ENCODE measurements around the gene MAEA. TPM values are rescaled to one million over a fixed set of nuclear protein-coding genes. Genes with fewer than 3 reads are reported as not detected.

The MAEA gene
- total RNA-seq, 4 donors from 2014 or later, result 114 to 211 (median 168) TPM

DNA sequence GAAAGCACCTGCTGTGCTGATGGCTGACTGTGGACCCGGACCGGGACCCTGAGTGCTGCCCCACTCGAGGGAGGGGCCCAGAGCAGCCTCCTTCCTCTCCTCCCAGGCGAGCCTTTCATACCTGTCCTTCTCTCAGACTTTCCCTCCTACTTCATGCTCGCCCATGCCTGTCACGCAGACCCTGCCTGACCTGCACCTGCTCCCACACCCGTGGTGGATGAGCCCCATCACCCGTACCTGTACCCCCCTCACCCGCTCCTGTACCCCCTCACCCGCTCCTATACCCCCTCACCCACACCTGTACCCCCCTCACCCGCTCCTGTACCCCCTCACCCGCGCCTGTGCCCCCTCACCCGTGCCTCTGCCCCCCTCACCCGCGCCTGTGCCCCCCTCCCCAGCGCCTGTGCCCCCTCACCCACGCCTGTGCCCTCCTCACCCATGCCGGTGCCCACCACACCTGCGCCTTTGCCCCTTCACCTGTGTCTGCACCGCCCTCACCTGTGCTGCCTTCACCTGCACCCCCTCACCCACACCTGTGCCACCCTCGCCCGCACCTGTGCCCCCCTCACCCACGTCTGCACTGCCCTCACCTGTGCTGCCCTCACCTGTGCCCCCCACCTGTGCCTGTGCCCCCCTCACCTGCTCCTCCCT is 5.8 kb downstream of the MAEA start:
- WGBS, 2 donors (ENCODE audit: low coverage in 1 of 2), result 69 to 84% methylated on average over 3 to 24 of the region's 24 CpGs
- no peak overlapping the region for H3K4me3 ChIP-seq
- no peaks in the 10 kb centered on the region for H3K27me3 ChIP-seq
- peaks cover 12 to 35% (median 24%) of the 10 kb centered on the region in 4 donors for H3K4me1 ChIP-seq
- H3K27ac ChIP-seq, result no peak overlapping the region
- TF ChIP-seq, protein P1, sequence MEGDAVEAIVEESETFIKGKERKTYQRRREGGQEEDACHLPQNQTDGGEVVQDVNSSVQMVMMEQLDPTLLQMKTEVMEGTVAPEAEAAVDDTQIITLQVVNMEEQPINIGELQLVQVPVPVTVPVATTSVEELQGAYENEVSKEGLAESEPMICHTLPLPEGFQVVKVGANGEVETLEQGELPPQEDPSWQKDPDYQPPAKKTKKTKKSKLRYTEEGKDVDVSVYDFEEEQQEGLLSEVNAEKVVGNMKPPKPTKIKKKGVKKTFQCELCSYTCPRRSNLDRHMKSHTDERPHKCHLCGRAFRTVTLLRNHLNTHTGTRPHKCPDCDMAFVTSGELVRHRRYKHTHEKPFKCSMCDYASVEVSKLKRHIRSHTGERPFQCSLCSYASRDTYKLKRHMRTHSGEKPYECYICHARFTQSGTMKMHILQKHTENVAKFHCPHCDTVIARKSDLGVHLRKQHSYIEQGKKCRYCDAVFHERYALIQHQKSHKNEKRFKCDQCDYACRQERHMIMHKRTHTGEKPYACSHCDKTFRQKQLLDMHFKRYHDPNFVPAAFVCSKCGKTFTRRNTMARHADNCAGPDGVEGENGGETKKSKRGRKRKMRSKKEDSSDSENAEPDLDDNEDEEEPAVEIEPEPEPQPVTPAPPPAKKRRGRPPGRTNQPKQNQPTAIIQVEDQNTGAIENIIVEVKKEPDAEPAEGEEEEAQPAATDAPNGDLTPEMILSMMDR (IDR thresholded peaks at IDR 0.05), result no peak
- no peak for TF ChIP-seq POLR2A (IDR thresholded peaks at IDR 0.05)
- no peak for TF ChIP-seq EP300 (IDR thresholded peaks at IDR 0.05; ENCODE audit: low read depth)
- no peak for TF ChIP-seq POLR2AphosphoS5 (IDR thresholded peaks at IDR 0.05)
- in situ Hi-C loops (cut with MboI; ENCODE audit: low pct_ligation_motif_present in 1 of 4, low pct_unique_long_range_greater_than_20kb in 1 of 4, low sequenced_read_pairs in 3 of 4) (no loop called here), intact Hi-C loops (cut with DNase I; ENCODE audit: low total_unique reads) (no loop called here)
- H3K36me3 ChIP-seq, result peaks cover 0 to 22% (median 0%) of the 10 kb centered on the region in 4 donors
- H3K9me3 ChIP-seq, result no peaks in the 10 kb centered on the region
- DNase-seq, result no peak

DNA sequence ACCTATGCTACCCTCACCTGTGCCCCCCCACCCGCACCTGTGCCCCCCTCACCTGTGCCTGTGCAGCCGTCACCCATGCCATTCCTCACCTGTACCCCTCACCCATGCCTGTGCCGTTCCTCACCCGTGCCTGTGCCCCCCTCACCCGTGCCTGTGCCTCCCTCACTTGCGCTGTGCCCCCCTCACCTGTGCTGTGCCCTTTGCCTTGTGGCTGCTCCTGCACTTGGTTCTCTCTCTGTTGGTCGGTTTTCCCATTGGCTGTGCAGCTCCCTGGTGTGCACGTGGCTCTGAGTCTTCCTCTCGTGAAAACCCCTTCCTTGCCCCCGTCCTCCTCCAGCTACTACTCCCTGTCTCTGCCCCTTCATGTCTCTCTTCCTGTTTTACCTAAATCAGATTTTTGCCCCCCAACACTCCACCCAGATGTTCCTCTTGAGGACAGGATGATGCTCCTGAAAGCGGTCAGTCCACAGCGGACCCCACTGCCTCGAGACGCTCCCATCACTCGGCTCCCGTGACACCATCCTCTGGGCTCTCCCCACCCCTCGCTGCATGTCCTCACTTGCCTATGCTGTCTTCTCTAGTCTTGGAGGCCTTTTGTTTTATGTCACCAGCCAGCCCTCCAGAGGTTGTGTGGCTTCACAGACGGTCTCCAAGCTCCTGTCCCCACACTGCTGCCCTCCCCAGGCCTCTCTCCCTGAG is 6.8 kb downstream of the MAEA start:
- Histone ChIP-seq H3K27me3 (no peaks in the 10 kb centered on the region), H3K4me1 (peaks cover 3 to 26% (median 15%) of the 10 kb centered on the region in 4 donors), H3K9me3 (no peaks in the 10 kb centered on the region), H3K36me3 (peaks cover 0 to 22% (median 0%) of the 10 kb centered on the region in 4 donors), H3K27ac (no peak overlapping the region), H3K4me3 (no peak overlapping the region)
- in situ Hi-C loops (cut with MboI; ENCODE audit: low pct_ligation_motif_present in 1 of 4, low pct_unique_long_range_greater_than_20kb in 1 of 4, low sequenced_read_pairs in 3 of 4) (no loop called here), intact Hi-C loops (cut with DNase I; ENCODE audit: low total_unique reads) (no loop called here)
- no peak for DNase-seq
- TF ChIP-seq, protein P1 (IDR thresholded peaks at IDR 0.05), result no peak
- TF ChIP-seq EP300 (IDR thresholded peaks at IDR 0.05; ENCODE audit: low read depth) (no peak), POLR2AphosphoS5 (IDR thresholded peaks at IDR 0.05) (no peak), POLR2A (IDR thresholded peaks at IDR 0.05) (no peak)
- 53 to 88% methylated on average over 3 to 17 of the region's 18 CpGs for WGBS, 2 donors (ENCODE audit: low coverage in 1 of 2)

DNA sequence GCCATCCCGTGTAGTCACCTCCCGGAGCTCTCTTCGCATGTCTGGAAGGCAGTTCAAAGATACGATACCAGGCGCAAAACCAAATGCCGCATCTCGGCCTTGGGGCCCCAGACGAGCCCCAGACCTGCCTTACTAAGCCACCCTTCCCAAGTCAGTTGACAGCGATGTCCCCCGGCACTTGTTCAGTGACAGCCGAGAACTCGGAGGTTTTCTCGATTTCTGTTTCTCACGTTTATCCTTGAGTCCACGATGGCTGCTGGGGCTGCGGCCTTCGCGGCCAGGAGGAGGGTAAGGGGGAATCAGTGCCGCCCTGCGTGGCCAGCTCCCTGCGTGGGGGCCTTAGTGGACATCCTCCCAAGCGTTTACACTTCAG is 7.3 kb downstream of the MAEA start:
- Histone ChIP-seq H3K27me3 (no peaks in the 10 kb centered on the region), H3K36me3 (peaks cover 0 to 22% (median 0%) of the 10 kb centered on the region in 4 donors), H3K27ac (no peak overlapping the region), H3K9me3 (no peaks in the 10 kb centered on the region), H3K4me1 (peaks cover 0 to 24% (median 9%) of the 10 kb centered on the region in 4 donors), H3K4me3 (no peak overlapping the region)
- intact Hi-C loops (cut with DNase I; ENCODE audit: low total_unique reads), result no loop called here
- no peak for DNase-seq
- 93 to 100% methylated on average over 3 to 22 of the region's 22 CpGs for WGBS, 2 donors (ENCODE audit: low coverage in 1 of 2)
- in situ Hi-C loops (cut with MboI; ENCODE audit: low pct_ligation_motif_present in 1 of 4, low pct_unique_long_range_greater_than_20kb in 1 of 4, low sequenced_read_pairs in 3 of 4), result no loop called here
- TF ChIP-seq EP300 (IDR thresholded peaks at IDR 0.05; ENCODE audit: low read depth) (no peak), POLR2A (IDR thresholded peaks at IDR 0.05) (no peak), POLR2AphosphoS5 (IDR thresholded peaks at IDR 0.05) (no peak)
- TF ChIP-seq, protein P1 (IDR thresholded peaks at IDR 0.05), result no peak

DNA sequence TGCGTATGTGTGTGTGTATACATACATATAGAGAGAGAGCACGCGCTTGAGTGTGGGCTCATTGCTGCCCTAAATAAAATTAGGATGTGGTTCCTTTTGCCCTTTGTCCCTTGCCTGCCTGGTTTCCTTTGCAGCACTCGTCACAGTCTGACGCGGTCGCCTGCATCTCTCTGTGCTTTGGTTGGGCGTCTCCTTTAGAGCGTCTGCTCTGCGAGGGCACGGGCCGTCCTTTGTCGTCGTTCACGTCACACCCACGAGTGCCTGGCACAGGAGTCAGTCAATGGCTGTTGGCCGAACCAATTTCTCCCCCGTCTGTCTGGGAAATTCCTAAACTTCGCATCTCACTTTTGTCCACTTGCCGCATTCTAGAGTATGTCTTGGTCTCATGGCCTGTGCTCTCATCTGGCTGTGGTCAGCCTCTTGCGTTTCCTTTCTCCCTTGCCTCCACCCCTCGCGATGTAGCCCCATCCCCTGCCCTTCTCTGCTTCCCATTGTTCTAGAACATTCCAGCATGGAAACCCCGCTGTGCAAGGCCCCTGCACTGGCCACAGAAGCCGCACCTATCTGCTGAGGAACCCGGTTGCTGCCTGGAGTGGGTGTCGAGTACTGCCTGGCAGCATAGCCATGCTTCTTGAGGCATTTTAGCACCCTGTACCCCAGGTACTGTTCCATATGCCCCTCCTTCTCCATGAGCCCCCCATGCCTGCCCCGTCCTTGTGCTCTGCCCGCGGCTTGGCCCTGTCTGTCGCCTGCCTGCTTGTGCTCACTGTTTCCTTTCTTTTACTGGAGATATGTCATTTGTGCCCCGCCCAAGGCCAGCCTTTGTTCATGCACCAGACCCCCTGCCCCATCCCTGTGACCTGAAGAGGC is 8.0 kb downstream of the MAEA start:
- Histone ChIP-seq H3K27me3 (no peaks in the 10 kb centered on the region), H3K36me3 (peaks cover 0 to 22% (median 0%) of the 10 kb centered on the region in 4 donors), H3K9me3 (no peaks in the 10 kb centered on the region), H3K27ac (no peak overlapping the region), H3K4me1 (peaks cover 0 to 18% (median 4%) of the 10 kb centered on the region in 4 donors), H3K4me3 (no peak overlapping the region)
- intact Hi-C loops (cut with DNase I; ENCODE audit: low total_unique reads), result no loop called here
- 90 to 92% methylated on average over 10 to 32 of the region's 32 CpGs for WGBS, 2 donors (ENCODE audit: low coverage in 1 of 2)
- DNase-seq, result no peak
- in situ Hi-C loops (cut with MboI; ENCODE audit: low pct_ligation_motif_present in 1 of 4, low pct_unique_long_range_greater_than_20kb in 1 of 4, low sequenced_read_pairs in 3 of 4), result no loop called here
- no peak for TF ChIP-seq POLR2AphosphoS5 (IDR thresholded peaks at IDR 0.05)
- TF ChIP-seq POLR2A (IDR thresholded peaks at IDR 0.05), result no peak
- no peak for TF ChIP-seq EP300 (IDR thresholded peaks at IDR 0.05; ENCODE audit: low read depth)
- TF ChIP-seq, protein P1 (IDR thresholded peaks at IDR 0.05), result no peak

All from transverse colon (tissue), 4 donors.